HCT116 (cell line): Measurements from ENCODE around the gene RASA2. TPM values are rescaled to one million over a fixed set of nuclear protein-coding genes. Genes with fewer than 3 reads are reported as not detected.

ENCODE experiments used
- ATAC-seq: fragments of 200-7000 bp; cut with Tn5 transposase; 2 replicates; pipeline ENCODE4 v1.9.1; 2020; ENCODE audit warnings: mild to moderate bottlenecking, moderate library complexity
- BruUV-seq: library from RNA; stranded (reverse); fragments of 400-500 nt; replicated peaks from 2 replicates; lab custom pipeline; 2021; lab: Mats Ljungman, UMichigan
- CTCF ChIA-PET: fragments of 300-600 bp; sonication (Branson Sonifier 250); formaldehyde crosslinking; loops from one replicate; lab custom pipeline; 2021; ENCODE audit warnings: antibody characterized with exemption; lab: Charles Lee
- POLR2A ChIA-PET: fragments of 300-600, 350-600 bp; sonication (Branson Sonifier 250); formaldehyde crosslinking; loops from one replicate; lab custom pipeline; 2021; ENCODE audit warnings: antibody characterized with exemption; lab: Charles Lee
- RAD21 ChIA-PET, 2 experiments: fragments of 300-600 bp; sonication (Branson Sonifier 250); formaldehyde crosslinking; loops; one replicate each; lab custom pipeline; 2023; ENCODE audit warnings: low total read pairs in 2 of 2; ENCODE audit not compliant: uncharacterized antibody in 2 of 2, unreplicated experiment in 2 of 2, low non-redundant PET in 1 of 2; lab: Charles Lee
- DNase-seq: peaks from one replicate; pipeline ENCODE4 v3.0.0-alpha.2; 2010; ENCODE audit warnings: low read depth, low spot score
- H2AFZ ChIP-seq: fragments of 200-600 bp; shearing (Covaris generic), sonication (generic); 2 replicates; pipeline ENCODE4 v1.6.1; 2017; ENCODE audit warnings: low read depth, mixed run types, mixed read lengths, antibody characterized with exemption, low read length; ENCODE audit not compliant: poor library complexity, severe bottlenecking
- H3K27ac ChIP-seq: 2 replicates; pipeline ENCODE4 v1.5.1; 2012; ENCODE audit warnings: low read depth, low read length
- H3K27me3 ChIP-seq: fragments of 200-600 bp; sonication (generic); 2 replicates; pipeline ENCODE4 v1.6.1; 2016; ENCODE audit warnings: mixed run types, low read length, mixed read lengths; ENCODE audit not compliant: insufficient read depth
- H3K36me3 ChIP-seq, 2 experiments: fragments of 200-500 bp in 1 of 2; fragments of 200-600 bp in 1 of 2; sonication (Bioruptor generic) in 1 of 2; sonication (generic) in 1 of 2; 2 replicates each; pipeline versions ENCODE4 v1.5.1 to v1.6.1; 2014 to 2016; ENCODE audit warnings: low read length in 2 of 2, inconsistent platforms in 1 of 2, mixed read lengths in 1 of 2, mixed run types in 1 of 2; ENCODE audit not compliant: insufficient read depth in 2 of 2, control insufficient read depth in 1 of 2
- H3K4me1 ChIP-seq, 2 experiments: fragments of 200-600 bp in 1 of 2; sonication (generic) in 1 of 2; 2 replicates each; pipeline versions ENCODE4 v1.5.1 to v1.6.1; 2012 to 2017; ENCODE audit warnings: low read length in 2 of 2, inconsistent platforms in 1 of 2, mild to moderate bottlenecking in 1 of 2, mixed read lengths in 1 of 2, mixed run types in 1 of 2, moderate library complexity in 1 of 2; ENCODE audit not compliant: insufficient read depth in 2 of 2, control insufficient read depth in 1 of 2
- H3K4me2 ChIP-seq: fragments of 200-600 bp; sonication (generic); 2 replicates; pipeline ENCODE4 v1.6.1; 2017; ENCODE audit warnings: mixed run types, low read length, mixed read lengths
- H3K4me3 ChIP-seq, 2 experiments: fragments of 200-600 bp in 1 of 2; sonication (generic) in 1 of 2; replicated peaks in 1 of 2; 2 replicates each; pipeline ENCODE4 v1.5.1; 2011 to 2016; ENCODE audit warnings: low read length in 2 of 2, control low read depth in 1 of 2, low read depth in 1 of 2, mild to moderate bottlenecking in 1 of 2, mixed read lengths in 1 of 2, mixed run types in 1 of 2
- H3K79me2 ChIP-seq: fragments of 200-600 bp; sonication (generic); 2 replicates; pipeline ENCODE4 v1.6.1; 2017; ENCODE audit warnings: mild to moderate bottlenecking, mixed run types, low read length, moderate library complexity, mixed read lengths; ENCODE audit not compliant: insufficient read depth
- H3K9ac ChIP-seq: fragments of 200-600 bp; sonication (generic); 2 replicates; pipeline ENCODE4 v1.6.1; 2016; ENCODE audit warnings: low read length, mixed read lengths
- H3K9me2 ChIP-seq: fragments of 200-600 bp; sonication (generic), shearing (Covaris generic); 2 replicates; pipeline ENCODE4 v1.6.1; 2017; ENCODE audit warnings: mixed run types, mild to moderate bottlenecking, moderate library complexity; ENCODE audit not compliant: insufficient read depth
- H3K9me3 ChIP-seq, 2 experiments: fragments of 200-500 bp in 1 of 2; fragments of 200-600 bp in 1 of 2; sonication (Bioruptor generic) in 1 of 2; sonication (generic) in 1 of 2; 2 replicates each; pipeline ENCODE4 v1.6.1; 2014 to 2017; ENCODE audit warnings: low read length in 2 of 2, mixed read lengths in 2 of 2, inconsistent platforms in 1 of 2, low read depth in 1 of 2, mild to moderate bottlenecking in 1 of 2, mixed run types in 1 of 2, moderate library complexity in 1 of 2; ENCODE audit not compliant: control insufficient read depth in 1 of 2, insufficient read depth in 1 of 2
- H4K20me1 ChIP-seq: fragments of 200-600 bp; sonication (generic), shearing (Covaris generic); 2 replicates; pipeline ENCODE4 v1.6.1; 2017; ENCODE audit warnings: mixed run types, mild to moderate bottlenecking, moderate library complexity; ENCODE audit not compliant: insufficient read depth
- CEBPB ChIP-seq: IDR thresholded peaks from 2 replicates; pipeline ENCODE4 v1.6.1; 2012; ENCODE audit warnings: low read depth
- EGR1 ChIP-seq: IDR thresholded peaks from 2 replicates; pipeline ENCODE4 v1.6.1; 2012; ENCODE audit warnings: low read depth
- ELF1 ChIP-seq: IDR thresholded peaks from 2 replicates; pipeline ENCODE4 v1.6.1; 2012; ENCODE audit warnings: low read depth, borderline replicate concordance
- JUND ChIP-seq: IDR thresholded peaks from 2 replicates; pipeline ENCODE4 v1.6.1; 2012
- POLR2A ChIP-seq: IDR thresholded peaks from 2 replicates; pipeline ENCODE4 v1.7.0; 2011; ENCODE audit warnings: borderline replicate concordance; ENCODE audit not compliant: insufficient read depth, insufficient read length; ENCODE audit errors: extremely low read depth
- POLR2AphosphoS5 ChIP-seq: IDR thresholded peaks from 2 replicates; pipeline ENCODE4 v1.6.1; 2011; ENCODE audit warnings: mild to moderate bottlenecking, low read depth, low read length, moderate library complexity
- RAD21 ChIP-seq: IDR thresholded peaks from 2 replicates; pipeline ENCODE4 v1.6.1; 2012; ENCODE audit warnings: low read depth, mild to moderate bottlenecking
- SIN3A ChIP-seq: IDR thresholded peaks from 2 replicates; pipeline ENCODE4 v1.6.1; 2012; ENCODE audit warnings: low read depth
- SP1 ChIP-seq: IDR thresholded peaks from 2 replicates; pipeline ENCODE4 v1.6.1; 2012; ENCODE audit warnings: low read depth
- SRF ChIP-seq: IDR thresholded peaks from 2 replicates; pipeline ENCODE4 v1.6.1; 2012; ENCODE audit warnings: low read depth
- YY1 ChIP-seq: IDR thresholded peaks from 2 replicates; pipeline ENCODE4 v1.6.1; 2011; ENCODE audit warnings: low read length, low read depth, moderate library complexity, mild to moderate bottlenecking; ENCODE audit not compliant: insufficient replicate concordance; ENCODE audit errors: extremely low read depth
- ZFX ChIP-seq: fragments of 450-650 bp; IDR thresholded peaks from 2 replicates; pipeline ENCODE4 v1.6.1; 2017
- ZNF274 ChIP-seq: fragments of 200-500 bp; sonication (Bioruptor generic); IDR thresholded peaks from 2 replicates; pipeline ENCODE4 v1.6.1; 2014; ENCODE audit warnings: mild to moderate bottlenecking, low read depth, low read length, inconsistent platforms
- intact Hi-C: fragments of 100-400 bp; cut with micrococcal nuclease; formaldehyde crosslinking; loops from 2 replicates; pipeline ENCODE4 v1.10.0; 2022
- total RNA-seq: library from RNA; stranded (reverse); gene quantifications from one replicate; pipeline ENCODE4 v1.2.1, GENCODE V29; 2021; ENCODE audit not compliant: unreplicated experiment
- TF ChIP-seq, protein P1 (sequence below), 3 experiments: fragments of 200-600 bp in 1 of 3; sonication (generic) in 1 of 3; IDR thresholded peaks in 2 of 3; conservative IDR thresholded peaks in 1 of 3; 2 replicates each; pipeline ENCODE4 v1.5.1; 2012 to 2017; ENCODE audit warnings: low read depth in 2 of 3, low read length in 2 of 3, antibody characterized with exemption in 1 of 3, borderline replicate concordance in 1 of 3, control low read depth in 1 of 3, mild to moderate bottlenecking in 1 of 3, mixed read lengths in 1 of 3, mixed run types in 1 of 3, moderate library complexity in 1 of 3; ENCODE audit not compliant: insufficient read depth in 1 of 3
- TF ChIP-seq, protein P2 (sequence below): IDR thresholded peaks from 2 replicates; pipeline ENCODE4 v1.6.1; 2012
- TF ChIP-seq, protein P3 (sequence below): IDR thresholded peaks from 2 replicates; pipeline ENCODE4 v1.6.1; 2011; ENCODE audit warnings: mild to moderate bottlenecking, low read length, moderate library complexity; ENCODE audit not compliant: insufficient replicate concordance; ENCODE audit errors: extremely low read depth
- TF ChIP-seq, protein P4 (sequence below): IDR thresholded peaks from 2 replicates; pipeline ENCODE4 v1.6.1; 2012; ENCODE audit warnings: low read depth
- TF ChIP-seq, protein P5 (sequence below): IDR thresholded peaks from 2 replicates; pipeline ENCODE4 v1.6.1; 2012

The RASA2 gene
- total RNA-seq, 1 experiment from 2014 or later: 12.8 TPM

DNA sequence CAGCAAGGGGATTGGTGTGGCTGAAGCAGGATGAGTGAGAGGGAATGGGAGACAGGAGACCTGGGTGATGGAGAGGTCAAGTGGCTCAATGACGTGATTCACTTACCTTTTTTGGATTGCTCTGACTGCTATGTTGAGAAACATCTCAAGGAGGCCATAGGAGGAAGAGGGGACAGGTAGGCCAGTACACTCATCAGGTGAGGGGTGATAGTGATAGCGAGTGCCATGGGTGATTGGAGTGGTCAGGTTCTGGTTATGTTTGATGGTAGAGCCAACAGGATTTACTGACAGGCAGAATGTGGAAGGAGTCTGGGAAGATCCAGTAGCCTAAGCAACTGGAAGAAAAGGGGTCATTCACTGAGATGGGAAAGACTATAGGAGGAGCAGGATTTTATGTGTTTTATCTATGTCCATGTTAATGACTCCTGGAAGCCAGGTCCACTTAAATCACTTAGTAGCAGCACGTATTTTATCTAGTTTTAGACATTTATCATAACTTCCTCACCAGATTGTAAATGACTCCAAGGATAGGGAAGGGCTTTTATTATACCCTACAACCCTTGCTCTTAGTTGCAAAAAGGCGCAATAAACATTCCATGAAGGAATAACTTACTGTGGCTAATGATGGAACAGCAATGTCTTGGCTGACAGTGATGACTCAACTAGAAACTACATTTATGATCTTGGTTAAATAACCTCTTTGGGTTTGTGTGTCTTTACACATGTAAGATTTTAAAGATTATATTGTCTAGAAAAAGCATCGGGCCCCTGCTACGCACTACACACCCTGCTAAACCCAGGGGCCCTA, 131.5 kb downstream of the RASA2 start (continued):
- no peak for TF ChIP-seq ELF1
- no peak for TF ChIP-seq SIN3A
- TF ChIP-seq, protein P1, sequence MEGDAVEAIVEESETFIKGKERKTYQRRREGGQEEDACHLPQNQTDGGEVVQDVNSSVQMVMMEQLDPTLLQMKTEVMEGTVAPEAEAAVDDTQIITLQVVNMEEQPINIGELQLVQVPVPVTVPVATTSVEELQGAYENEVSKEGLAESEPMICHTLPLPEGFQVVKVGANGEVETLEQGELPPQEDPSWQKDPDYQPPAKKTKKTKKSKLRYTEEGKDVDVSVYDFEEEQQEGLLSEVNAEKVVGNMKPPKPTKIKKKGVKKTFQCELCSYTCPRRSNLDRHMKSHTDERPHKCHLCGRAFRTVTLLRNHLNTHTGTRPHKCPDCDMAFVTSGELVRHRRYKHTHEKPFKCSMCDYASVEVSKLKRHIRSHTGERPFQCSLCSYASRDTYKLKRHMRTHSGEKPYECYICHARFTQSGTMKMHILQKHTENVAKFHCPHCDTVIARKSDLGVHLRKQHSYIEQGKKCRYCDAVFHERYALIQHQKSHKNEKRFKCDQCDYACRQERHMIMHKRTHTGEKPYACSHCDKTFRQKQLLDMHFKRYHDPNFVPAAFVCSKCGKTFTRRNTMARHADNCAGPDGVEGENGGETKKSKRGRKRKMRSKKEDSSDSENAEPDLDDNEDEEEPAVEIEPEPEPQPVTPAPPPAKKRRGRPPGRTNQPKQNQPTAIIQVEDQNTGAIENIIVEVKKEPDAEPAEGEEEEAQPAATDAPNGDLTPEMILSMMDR (IDR thresholded peaks at IDR 0.05 in 2 of 3, conservative IDR thresholded peaks at IDR 0.05 in 1 of 3; ENCODE audit: borderline replicate concordance in 1 of 3, insufficient read depth in 1 of 3, low read depth in 2 of 3, low read length in 2 of 3): no peak
- TF ChIP-seq, protein P2, sequence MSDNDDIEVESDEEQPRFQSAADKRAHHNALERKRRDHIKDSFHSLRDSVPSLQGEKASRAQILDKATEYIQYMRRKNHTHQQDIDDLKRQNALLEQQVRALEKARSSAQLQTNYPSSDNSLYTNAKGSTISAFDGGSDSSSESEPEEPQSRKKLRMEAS: no peak

DNA sequence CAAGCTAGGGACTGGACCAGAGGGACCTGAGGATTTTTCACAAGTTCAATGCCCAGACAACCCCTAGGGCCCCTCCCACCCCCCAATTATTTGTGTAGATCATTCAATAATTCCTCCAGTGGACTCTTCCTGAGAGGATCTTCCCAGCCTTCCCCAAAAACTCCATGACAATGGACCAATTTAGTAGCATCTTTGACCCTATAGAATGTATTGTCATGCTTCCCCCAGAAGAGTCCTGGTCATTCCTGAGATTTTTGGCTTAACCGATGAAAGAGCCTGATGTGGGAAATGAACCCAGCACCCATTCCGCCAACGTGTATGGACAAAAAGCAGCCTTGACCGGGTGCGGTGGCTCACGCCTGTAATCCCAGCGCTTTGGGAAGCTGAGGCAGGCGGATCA, 132.1 kb downstream of the RASA2 start:
- H3K9ac ChIP-seq: no peak overlapping the region
- no peaks in the 10 kb centered on the region for H3K79me2 ChIP-seq
- H3K4me1 ChIP-seq: no peaks in the 10 kb centered on the region
- BruUV-seq: no TSS peak
- no peaks in the 10 kb centered on the region for H3K9me2 ChIP-seq
- H4K20me1 ChIP-seq: no peaks in the 10 kb centered on the region
- ChIA-PET CTCF (no interaction called here), RAD21 (no interaction called here), POLR2A (no interaction called here)
- no peaks in the 10 kb centered on the region for H3K27me3 ChIP-seq
- no peak overlapping the region for H3K4me2 ChIP-seq
- intact Hi-C loops: no loop called here
- no peaks in the 10 kb centered on the region for H3K36me3 ChIP-seq
- ATAC-seq: no peak
- no peaks in the 10 kb centered on the region for H3K9me3 ChIP-seq
- H3K27ac ChIP-seq: no peak overlapping the region
- H3K4me3 ChIP-seq: no peak overlapping the region
- DNase-seq: no peak
- H2AFZ ChIP-seq: no peak overlapping the region
- TF ChIP-seq, protein P3, sequence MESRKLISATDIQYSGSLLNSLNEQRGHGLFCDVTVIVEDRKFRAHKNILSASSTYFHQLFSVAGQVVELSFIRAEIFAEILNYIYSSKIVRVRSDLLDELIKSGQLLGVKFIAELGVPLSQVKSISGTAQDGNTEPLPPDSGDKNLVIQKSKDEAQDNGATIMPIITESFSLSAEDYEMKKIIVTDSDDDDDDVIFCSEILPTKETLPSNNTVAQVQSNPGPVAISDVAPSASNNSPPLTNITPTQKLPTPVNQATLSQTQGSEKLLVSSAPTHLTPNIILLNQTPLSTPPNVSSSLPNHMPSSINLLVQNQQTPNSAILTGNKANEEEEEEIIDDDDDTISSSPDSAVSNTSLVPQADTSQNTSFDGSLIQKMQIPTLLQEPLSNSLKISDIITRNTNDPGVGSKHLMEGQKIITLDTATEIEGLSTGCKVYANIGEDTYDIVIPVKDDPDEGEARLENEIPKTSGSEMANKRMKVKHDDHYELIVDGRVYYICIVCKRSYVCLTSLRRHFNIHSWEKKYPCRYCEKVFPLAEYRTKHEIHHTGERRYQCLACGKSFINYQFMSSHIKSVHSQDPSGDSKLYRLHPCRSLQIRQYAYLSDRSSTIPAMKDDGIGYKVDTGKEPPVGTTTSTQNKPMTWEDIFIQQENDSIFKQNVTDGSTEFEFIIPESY: no peak
- TF ChIP-seq JUND (no peak), ZFX (no peak), CEBPB (no peak), RAD21 (no peak), ZNF274 (no peak), POLR2A (no peak), SP1 (no peak), ELF1 (no peak), POLR2AphosphoS5 (no peak), SRF (no peak), YY1 (no peak), SIN3A (no peak), EGR1 (no peak)
- TF ChIP-seq, protein P4, sequence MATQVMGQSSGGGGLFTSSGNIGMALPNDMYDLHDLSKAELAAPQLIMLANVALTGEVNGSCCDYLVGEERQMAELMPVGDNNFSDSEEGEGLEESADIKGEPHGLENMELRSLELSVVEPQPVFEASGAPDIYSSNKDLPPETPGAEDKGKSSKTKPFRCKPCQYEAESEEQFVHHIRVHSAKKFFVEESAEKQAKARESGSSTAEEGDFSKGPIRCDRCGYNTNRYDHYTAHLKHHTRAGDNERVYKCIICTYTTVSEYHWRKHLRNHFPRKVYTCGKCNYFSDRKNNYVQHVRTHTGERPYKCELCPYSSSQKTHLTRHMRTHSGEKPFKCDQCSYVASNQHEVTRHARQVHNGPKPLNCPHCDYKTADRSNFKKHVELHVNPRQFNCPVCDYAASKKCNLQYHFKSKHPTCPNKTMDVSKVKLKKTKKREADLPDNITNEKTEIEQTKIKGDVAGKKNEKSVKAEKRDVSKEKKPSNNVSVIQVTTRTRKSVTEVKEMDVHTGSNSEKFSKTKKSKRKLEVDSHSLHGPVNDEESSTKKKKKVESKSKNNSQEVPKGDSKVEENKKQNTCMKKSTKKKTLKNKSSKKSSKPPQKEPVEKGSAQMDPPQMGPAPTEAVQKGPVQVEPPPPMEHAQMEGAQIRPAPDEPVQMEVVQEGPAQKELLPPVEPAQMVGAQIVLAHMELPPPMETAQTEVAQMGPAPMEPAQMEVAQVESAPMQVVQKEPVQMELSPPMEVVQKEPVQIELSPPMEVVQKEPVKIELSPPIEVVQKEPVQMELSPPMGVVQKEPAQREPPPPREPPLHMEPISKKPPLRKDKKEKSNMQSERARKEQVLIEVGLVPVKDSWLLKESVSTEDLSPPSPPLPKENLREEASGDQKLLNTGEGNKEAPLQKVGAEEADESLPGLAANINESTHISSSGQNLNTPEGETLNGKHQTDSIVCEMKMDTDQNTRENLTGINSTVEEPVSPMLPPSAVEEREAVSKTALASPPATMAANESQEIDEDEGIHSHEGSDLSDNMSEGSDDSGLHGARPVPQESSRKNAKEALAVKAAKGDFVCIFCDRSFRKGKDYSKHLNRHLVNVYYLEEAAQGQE: no peak
- TF ChIP-seq, protein P5, sequence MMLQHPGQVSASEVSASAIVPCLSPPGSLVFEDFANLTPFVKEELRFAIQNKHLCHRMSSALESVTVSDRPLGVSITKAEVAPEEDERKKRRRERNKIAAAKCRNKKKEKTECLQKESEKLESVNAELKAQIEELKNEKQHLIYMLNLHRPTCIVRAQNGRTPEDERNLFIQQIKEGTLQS: no peak
